SK-N-SH treated with all-trans-retinoic acid at 6 μM for 48 hours (cell line): Measurements from ENCODE around the gene DIDO1.

Experiments used
- ATAC-seq: fragments of 200-7000 bp; cut with Tn5 transposase; 3 replicates; pipeline ENCODE4 v1.9.1; 2020; ENCODE audit warnings: mild to moderate bottlenecking, moderate library complexity
- BACH2 ChIP-seq: fragments of 250-450 bp; sonication (Bioruptor Pico); IDR thresholded peaks from 2 replicates; pipeline ENCODE4 v1.9.0; 2021; ENCODE audit warnings: mild to moderate bottlenecking, borderline replicate concordance
- ESRRG ChIP-seq: fragments of 250-450 bp; sonication (Bioruptor Pico); IDR thresholded peaks from 2 replicates; pipeline ENCODE4 v1.6.1; 2021; ENCODE audit warnings: mild to moderate bottlenecking
- GLIS3 ChIP-seq: fragments of 250-450 bp; sonication (Bioruptor Pico); IDR thresholded peaks from 2 replicates; pipeline ENCODE4 v1.5.0; 2020; ENCODE audit warnings: mild to moderate bottlenecking, moderate library complexity
- ISL1 ChIP-seq: fragments of 250-450 bp; sonication (Bioruptor Pico); IDR thresholded peaks from 2 replicates; pipeline ENCODE4 v2.1.2; 2022; ENCODE audit warnings: mild to moderate bottlenecking, moderate library complexity
- OSR1 ChIP-seq: fragments of 250-450 bp; sonication (Bioruptor Pico); IDR thresholded peaks from 2 replicates; pipeline ENCODE4 v1.8.0; 2022; ENCODE audit warnings: moderate library complexity, mild to moderate bottlenecking, inconsistent platforms
- PPARA ChIP-seq: fragments of 250-450 bp; sonication (Bioruptor Pico); IDR thresholded peaks from 2 replicates; pipeline ENCODE4 v1.5.0; 2020; ENCODE audit warnings: mild to moderate bottlenecking, borderline replicate concordance
- RARB ChIP-seq: fragments of 250-450 bp; sonication (Bioruptor Pico); IDR thresholded peaks from 2 replicates; pipeline ENCODE4 v1.8.0; 2021; ENCODE audit warnings: mild to moderate bottlenecking, moderate library complexity
- TCF4 ChIP-seq: fragments of 250-450 bp; sonication (Bioruptor Pico); IDR thresholded peaks from 2 replicates; pipeline ENCODE4 v1.8.0; 2021; ENCODE audit warnings: mild to moderate bottlenecking, moderate library complexity, borderline replicate concordance
- TOX ChIP-seq: fragments of 250-450 bp; sonication (Bioruptor Pico); IDR thresholded peaks from 2 replicates; pipeline ENCODE4 v1.8.0; 2021; ENCODE audit warnings: mild to moderate bottlenecking, moderate library complexity, borderline replicate concordance
- ZC3H10 ChIP-seq: fragments of 250-450 bp; sonication (Bioruptor Pico); IDR thresholded peaks from 2 replicates; pipeline ENCODE4 v1.5.1; 2021; ENCODE audit warnings: mild to moderate bottlenecking, moderate library complexity
- ZFP3 ChIP-seq: fragments of 250-450 bp; sonication (Bioruptor Pico); IDR thresholded peaks from 2 replicates; pipeline ENCODE4 v1.5.0; 2020; ENCODE audit warnings: mild to moderate bottlenecking, moderate library complexity
- ZFP30 ChIP-seq: fragments of 450-650 bp; formaldehyde crosslinking; IDR thresholded peaks from 2 replicates; pipeline ENCODE4 v1.5.0; 2022; ENCODE audit warnings: mild to moderate bottlenecking, moderate library complexity
- ZNF565 ChIP-seq: fragments of 450-650 bp; formaldehyde crosslinking; conservative IDR thresholded peaks from 2 replicates; pipeline ENCODE4 v1.5.0; 2020; ENCODE audit warnings: low read depth, mild to moderate bottlenecking, moderate library complexity
- ZNF70 ChIP-seq: fragments of 450-650 bp; formaldehyde crosslinking; IDR thresholded peaks from 2 replicates; pipeline ENCODE4 v1.5.0; 2020; ENCODE audit warnings: mild to moderate bottlenecking, moderate library complexity
- ZNF8 ChIP-seq: fragments of 450-650 bp; formaldehyde crosslinking; IDR thresholded peaks from 2 replicates; pipeline ENCODE4 v1.5.0; 2020; ENCODE audit warnings: mild to moderate bottlenecking, moderate library complexity
- TF ChIP-seq, protein P1 (sequence below): fragments of 250-450 bp; sonication (Bioruptor Pico); IDR thresholded peaks from 2 replicates; pipeline ENCODE4 v1.8.0; 2020; ENCODE audit warnings: mild to moderate bottlenecking, moderate library complexity, borderline replicate concordance
- TF ChIP-seq, protein P2 (sequence below): fragments of 250-450 bp; sonication (Bioruptor Pico); IDR thresholded peaks from 2 replicates; pipeline ENCODE4 v1.5.1; 2020; ENCODE audit warnings: low read depth, mild to moderate bottlenecking, moderate library complexity
- TF ChIP-seq, protein P3 (sequence below): fragments of 250-450 bp; sonication (Bioruptor Pico); IDR thresholded peaks from 2 replicates; pipeline ENCODE4 v1.5.1; 2021; ENCODE audit warnings: mild to moderate bottlenecking, moderate library complexity

DIDO1 gene

DNA sequence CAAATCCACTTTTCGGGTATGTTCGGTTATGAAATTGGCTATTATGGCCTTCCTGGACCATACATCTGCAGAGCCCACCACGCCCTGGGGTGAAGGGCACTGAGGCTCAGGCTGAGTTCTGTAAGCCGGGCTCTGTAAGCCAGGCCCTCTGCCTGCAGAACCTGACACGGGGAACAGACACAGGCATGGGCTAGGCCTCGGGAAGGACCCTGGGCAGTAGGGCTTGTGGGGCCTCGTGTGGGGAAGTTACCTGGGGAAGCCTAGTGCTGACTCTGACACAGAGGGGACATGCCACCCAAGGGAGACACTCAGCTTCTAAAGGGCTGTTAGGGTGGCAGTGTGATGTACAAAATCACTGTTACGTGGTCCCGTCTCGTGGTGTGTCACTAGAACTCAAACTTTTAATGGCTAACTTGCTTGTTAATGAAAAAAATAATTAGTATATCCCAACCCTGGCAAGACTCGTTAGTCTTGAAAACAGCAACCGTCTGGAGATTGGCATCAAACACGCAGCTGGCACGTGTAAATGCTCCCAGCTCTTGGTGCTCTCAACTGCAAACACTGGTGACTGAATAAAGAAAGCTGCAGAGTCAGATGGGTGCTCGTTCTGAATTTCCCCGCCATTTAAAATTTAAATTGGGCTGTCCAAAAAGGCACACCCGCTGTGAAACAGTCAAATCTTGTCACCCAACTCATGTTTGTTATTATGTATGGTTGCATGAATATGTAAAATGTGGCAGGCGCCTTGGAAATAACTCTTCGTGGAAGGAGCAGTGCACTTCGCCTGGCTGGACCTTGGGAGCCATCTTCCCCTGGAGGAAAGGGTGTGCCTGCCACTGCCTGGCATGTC lies 41.0 kb downstream of the DIDO1 start:
- no peak for ATAC-seq
- TF ChIP-seq ZNF565 (no peak), ZNF70 (CRISPR knock-in tag) (no peak), PPARA (no peak), ESRRG (CRISPR knock-in tag) (no peak), OSR1 (no peak), RARB (CRISPR knock-in tag) (no peak)

DNA sequence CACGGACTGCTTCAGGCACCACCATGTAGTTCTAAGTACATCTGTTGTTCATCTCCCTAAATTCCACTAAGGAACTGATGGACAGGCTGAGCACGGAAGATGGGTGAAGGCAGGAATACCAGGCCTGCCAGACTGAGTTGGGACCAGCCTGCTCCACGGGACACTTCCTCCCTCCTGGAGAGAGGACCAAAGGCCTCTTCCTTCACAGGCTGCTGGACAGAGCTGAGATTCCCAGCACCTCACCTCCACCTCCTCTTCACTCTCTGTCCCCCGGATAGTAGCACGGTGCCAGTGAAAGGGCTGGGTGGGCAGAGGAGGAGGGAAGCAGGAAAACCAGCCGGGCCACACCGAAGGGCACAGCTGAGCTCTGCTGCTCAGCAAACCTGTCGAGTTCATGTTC lies 41.7 kb downstream of the DIDO1 start:
- TF ChIP-seq GLIS3 = no peak
- no peak for TF ChIP-seq OSR1
- TF ChIP-seq, protein P1, sequence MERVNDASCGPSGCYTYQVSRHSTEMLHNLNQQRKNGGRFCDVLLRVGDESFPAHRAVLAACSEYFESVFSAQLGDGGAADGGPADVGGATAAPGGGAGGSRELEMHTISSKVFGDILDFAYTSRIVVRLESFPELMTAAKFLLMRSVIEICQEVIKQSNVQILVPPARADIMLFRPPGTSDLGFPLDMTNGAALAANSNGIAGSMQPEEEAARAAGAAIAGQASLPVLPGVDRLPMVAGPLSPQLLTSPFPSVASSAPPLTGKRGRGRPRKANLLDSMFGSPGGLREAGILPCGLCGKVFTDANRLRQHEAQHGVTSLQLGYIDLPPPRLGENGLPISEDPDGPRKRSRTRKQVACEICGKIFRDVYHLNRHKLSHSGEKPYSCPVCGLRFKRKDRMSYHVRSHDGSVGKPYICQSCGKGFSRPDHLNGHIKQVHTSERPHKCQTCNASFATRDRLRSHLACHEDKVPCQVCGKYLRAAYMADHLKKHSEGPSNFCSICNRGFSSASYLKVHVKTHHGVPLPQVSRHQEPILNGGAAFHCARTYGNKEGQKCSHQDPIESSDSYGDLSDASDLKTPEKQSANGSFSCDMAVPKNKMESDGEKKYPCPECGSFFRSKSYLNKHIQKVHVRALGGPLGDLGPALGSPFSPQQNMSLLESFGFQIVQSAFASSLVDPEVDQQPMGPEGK (CRISPR knock-in tag) = no peak
- no peak for TF ChIP-seq ZNF8 (CRISPR knock-in tag)
- TF ChIP-seq ISL1 (CRISPR knock-in tag) = no peak
- no peak for TF ChIP-seq TOX (CRISPR knock-in tag)
- no peak for TF ChIP-seq TCF4 (CRISPR knock-in tag)
- ATAC-seq = no peak

DNA sequence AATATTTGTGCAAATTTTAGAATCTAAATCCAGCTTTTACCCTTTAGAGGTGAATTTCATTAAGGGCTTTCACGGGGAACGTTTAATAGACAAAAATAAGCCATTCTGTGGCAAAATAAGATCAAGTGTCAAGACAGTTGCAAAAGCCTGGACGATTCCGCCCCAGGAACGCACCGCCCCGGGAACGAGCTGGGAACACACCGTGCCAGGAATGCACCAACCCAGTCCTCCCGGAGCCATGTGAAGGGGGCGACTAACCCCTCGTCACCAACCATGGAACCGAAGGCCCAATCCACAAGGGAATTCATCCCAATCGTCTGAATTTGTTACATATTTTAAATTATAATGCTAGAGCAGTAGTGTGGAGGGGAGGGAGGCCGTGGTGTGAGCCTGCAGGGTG lies 43.9 kb downstream of the DIDO1 start:
- TF ChIP-seq ISL1 (CRISPR knock-in tag) = no peak
- no peak for TF ChIP-seq BACH2 (CRISPR knock-in tag)
- TF ChIP-seq ZFP30 (CRISPR knock-in tag) = no peak
- TF ChIP-seq OSR1 = no peak
- ATAC-seq = no peak

DNA sequence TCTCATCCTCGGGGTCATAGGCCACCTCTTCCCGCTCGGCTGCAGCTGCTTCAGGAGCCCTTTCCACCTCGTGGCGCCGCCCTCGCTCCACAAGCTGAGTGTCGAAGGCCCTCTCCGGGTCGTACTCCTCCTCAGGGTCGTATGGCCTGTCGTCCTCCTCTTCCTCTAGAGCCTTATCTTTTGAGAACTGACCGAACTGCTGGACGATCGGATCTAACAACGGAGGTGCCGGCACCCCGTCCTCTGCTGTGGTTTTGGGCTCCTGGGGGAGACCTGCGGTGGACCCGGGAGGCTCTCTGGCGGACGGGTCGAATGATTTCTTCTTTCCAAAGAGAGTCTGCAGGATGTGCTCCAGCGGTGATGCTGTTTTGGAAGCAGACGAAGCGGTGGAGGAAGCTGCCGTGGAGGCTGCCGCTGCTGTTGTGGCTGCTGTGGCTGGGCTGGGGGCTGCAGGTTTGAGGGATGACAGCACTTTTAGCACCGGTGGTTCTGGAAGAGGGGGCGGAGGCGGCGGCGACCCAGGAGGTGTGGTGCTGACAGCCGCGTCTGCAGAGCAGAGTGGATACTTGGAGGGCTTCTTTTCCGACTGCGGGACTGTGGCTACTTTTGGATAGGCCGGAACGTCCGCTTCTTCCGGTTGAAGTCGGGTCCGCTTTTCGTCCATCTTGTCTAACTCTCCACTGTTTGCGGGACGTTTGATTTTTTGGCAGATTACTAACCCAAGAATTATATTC lies 44.5 kb downstream of the DIDO1 start:
- ATAC-seq = no peak
- TF ChIP-seq, protein P2, sequence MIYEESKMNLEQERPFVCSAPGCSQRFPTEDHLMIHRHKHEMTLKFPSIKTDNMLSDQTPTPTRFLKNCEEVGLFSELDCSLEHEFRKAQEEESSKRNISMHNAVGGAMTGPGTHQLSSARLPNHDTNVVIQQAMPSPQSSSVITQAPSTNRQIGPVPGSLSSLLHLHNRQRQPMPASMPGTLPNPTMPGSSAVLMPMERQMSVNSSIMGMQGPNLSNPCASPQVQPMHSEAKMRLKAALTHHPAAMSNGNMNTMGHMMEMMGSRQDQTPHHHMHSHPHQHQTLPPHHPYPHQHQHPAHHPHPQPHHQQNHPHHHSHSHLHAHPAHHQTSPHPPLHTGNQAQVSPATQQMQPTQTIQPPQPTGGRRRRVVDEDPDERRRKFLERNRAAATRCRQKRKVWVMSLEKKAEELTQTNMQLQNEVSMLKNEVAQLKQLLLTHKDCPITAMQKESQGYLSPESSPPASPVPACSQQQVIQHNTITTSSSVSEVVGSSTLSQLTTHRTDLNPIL = no peak
- TF ChIP-seq ZNF8 (CRISPR knock-in tag) (no peak), ZFP3 (CRISPR knock-in tag) (no peak), ZNF70 (CRISPR knock-in tag) (peak; percentile 43; the same call in 1 of the 2 replicates), BACH2 (CRISPR knock-in tag) (no peak)
- TF ChIP-seq, protein P3, sequence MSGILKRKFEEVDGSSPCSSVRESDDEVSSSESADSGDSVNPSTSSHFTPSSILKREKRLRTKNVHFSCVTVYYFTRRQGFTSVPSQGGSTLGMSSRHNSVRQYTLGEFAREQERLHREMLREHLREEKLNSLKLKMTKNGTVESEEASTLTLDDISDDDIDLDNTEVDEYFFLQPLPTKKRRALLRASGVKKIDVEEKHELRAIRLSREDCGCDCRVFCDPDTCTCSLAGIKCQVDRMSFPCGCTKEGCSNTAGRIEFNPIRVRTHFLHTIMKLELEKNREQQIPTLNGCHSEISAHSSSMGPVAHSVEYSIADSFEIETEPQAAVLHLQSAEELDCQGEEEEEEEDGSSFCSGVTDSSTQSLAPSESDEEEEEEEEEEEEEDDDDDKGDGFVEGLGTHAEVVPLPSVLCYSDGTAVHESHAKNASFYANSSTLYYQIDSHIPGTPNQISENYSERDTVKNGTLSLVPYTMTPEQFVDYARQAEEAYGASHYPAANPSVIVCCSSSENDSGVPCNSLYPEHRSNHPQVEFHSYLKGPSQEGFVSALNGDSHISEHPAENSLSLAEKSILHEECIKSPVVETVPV (CRISPR knock-in tag) = no peak

DNA sequence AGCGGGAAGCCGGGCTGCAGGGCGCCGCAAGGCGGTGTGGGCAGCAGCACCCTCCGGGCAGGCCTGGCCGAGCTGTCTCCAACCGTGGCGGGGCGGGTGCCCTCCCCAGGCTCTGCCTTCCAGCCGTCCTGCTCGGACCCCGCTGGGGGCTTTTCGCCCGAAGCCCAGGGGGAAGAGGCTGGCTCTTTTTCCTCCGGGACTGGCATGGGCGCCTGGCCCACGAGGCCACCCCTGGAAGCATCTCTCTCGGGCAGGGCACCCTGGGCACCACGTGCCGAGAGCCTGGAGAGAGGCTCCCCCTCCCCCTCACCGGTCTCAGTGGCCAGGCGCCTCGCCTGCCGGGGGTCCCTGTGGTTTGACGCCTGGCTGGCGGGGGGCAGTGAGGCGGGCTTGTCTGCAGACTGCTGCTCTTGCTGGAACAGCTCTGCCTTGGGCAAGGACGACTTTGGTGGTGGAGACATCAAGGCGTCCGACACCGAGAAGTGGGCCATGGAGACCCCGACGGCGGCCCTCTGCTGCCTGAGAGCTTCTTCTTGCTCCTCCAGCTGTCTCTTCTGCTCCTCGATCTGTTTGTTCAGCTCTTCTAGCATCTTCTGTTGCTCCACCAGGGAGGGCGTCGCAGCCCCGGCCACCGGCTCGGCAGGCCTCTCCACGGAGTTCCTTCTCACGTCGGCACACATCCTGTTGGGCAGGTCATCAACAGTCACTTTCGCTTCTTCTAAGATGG lies 45.2 kb downstream of the DIDO1 start:
- TF ChIP-seq ZNF565 = no peak
- no peak for TF ChIP-seq RARB (CRISPR knock-in tag)
- TF ChIP-seq ZC3H10 (CRISPR knock-in tag) = no peak
- no peak for TF ChIP-seq ZFP3 (CRISPR knock-in tag)
- TF ChIP-seq ESRRG (CRISPR knock-in tag) = no peak
- no peak for ATAC-seq
